Progenitor cell of endocrine pancreas (in vitro differentiated cells): ENCODE measurements around the gene MEGF6. TPM values are rescaled to one million over a fixed set of nuclear protein-coding genes. Genes with fewer than 3 reads are reported as not detected.

Experiments used
- DNase-seq: peaks from one replicate; pipeline ENCODE4 v3.0.0; 2021; ENCODE audit warnings: low spot score; ENCODE audit not compliant: unreplicated experiment
- H3K27ac Mint-ChIP-seq: 2 replicates; pipeline ENCODE4 v1.8.0; 2021; ENCODE audit warnings: mild to moderate bottlenecking, moderate library complexity, mixed read lengths
- H3K27me3 Mint-ChIP-seq: 2 replicates; pipeline ENCODE4 v1.8.0; 2021; ENCODE audit warnings: mixed read lengths
- H3K36me3 Mint-ChIP-seq: 2 replicates; pipeline ENCODE4 v1.8.0; 2022; ENCODE audit warnings: mixed read lengths; ENCODE audit not compliant: insufficient read depth
- H3K4me1 Mint-ChIP-seq: 2 replicates; pipeline ENCODE4 v1.8.0; 2021; ENCODE audit warnings: low read depth, mixed read lengths
- H3K4me3 Mint-ChIP-seq: 2 replicates; pipeline ENCODE4 v1.8.0; 2021; ENCODE audit warnings: low read depth, mild to moderate bottlenecking, moderate library complexity, mixed read lengths
- H3K9me3 Mint-ChIP-seq: 2 replicates; pipeline ENCODE4 v1.8.0; 2021; ENCODE audit warnings: low read depth, mixed read lengths
- CTCF ChIP-seq: fragments of 200-600 bp; sonication (generic); IDR thresholded peaks from one replicate; pipeline ENCODE4 v1.5.0; 2021; ENCODE audit warnings: antibody characterized with exemption, mild to moderate bottlenecking; ENCODE audit not compliant: unreplicated experiment
- total RNA-seq: library from RNA; stranded (reverse); gene quantifications from 2 replicates; pipeline ENCODE4 v1.2.1, GENCODE V29; 2021

Gene MEGF6
- total RNA-seq, 1 donor from 2014 or later: 83.8 TPM

- H3K27me3 Mint-ChIP-seq: peaks cover 3% of the 10 kb centered on the region
- no peaks in the 10 kb centered on the region for H3K36me3 Mint-ChIP-seq
- H3K4me3 Mint-ChIP-seq: no peak overlapping the region
- no peak for TF ChIP-seq CTCF
- no peak overlapping the region for H3K27ac Mint-ChIP-seq
- no peaks in the 10 kb centered on the region for H3K9me3 Mint-ChIP-seq
- no peak for DNase-seq
- peaks cover 6% of the 10 kb centered on the region for H3K4me1 Mint-ChIP-seq
These were observed 82.1 kb downstream of the MEGF6 start for GRCh38 chr1:3529099-3529729.

GRCh38 chr1:3527774-3528173 lies 83.5 kb downstream of the MEGF6 start:
- Mint-ChIP-seq H3K36me3 (no peaks in the 10 kb centered on the region), H3K9me3 (no peaks in the 10 kb centered on the region), H3K4me1 (peaks cover 6% of the 10 kb centered on the region), H3K4me3 (no peak overlapping the region), H3K27me3 (peaks cover 3% of the 10 kb centered on the region), H3K27ac (no peak overlapping the region)
- no peak for TF ChIP-seq CTCF
- no peak for DNase-seq

GRCh38 chr1:3525551-3526482 lies 85.5 kb downstream of the MEGF6 start:
- H3K27me3 Mint-ChIP-seq: no peaks in the 10 kb centered on the region
- no peak overlapping the region for H3K27ac Mint-ChIP-seq
- H3K9me3 Mint-ChIP-seq: no peaks in the 10 kb centered on the region
- no peak for DNase-seq
- H3K36me3 Mint-ChIP-seq: no peaks in the 10 kb centered on the region
- H3K4me1 Mint-ChIP-seq: peaks cover 4% of the 10 kb centered on the region
- no peak for TF ChIP-seq CTCF
- no peak overlapping the region for H3K4me3 Mint-ChIP-seq

- no peaks in the 10 kb centered on the region for H3K9me3 Mint-ChIP-seq
- H3K27ac Mint-ChIP-seq: no peak overlapping the region
- H3K36me3 Mint-ChIP-seq: no peaks in the 10 kb centered on the region
- no peaks in the 10 kb centered on the region for H3K27me3 Mint-ChIP-seq
- no peak for TF ChIP-seq CTCF
- no peak overlapping the region for H3K4me3 Mint-ChIP-seq
- H3K4me1 Mint-ChIP-seq: no peaks in the 10 kb centered on the region
- no peak for DNase-seq
These were observed 86.6 kb downstream of the MEGF6 start for GRCh38 chr1:3524556-3525203.

- TF ChIP-seq CTCF: no peak
- no peak for DNase-seq
- H3K4me1 Mint-ChIP-seq: no peaks in the 10 kb centered on the region
- H3K36me3 Mint-ChIP-seq: no peaks in the 10 kb centered on the region
- H3K27ac Mint-ChIP-seq: no peak overlapping the region
- H3K27me3 Mint-ChIP-seq: no peaks in the 10 kb centered on the region
- H3K9me3 Mint-ChIP-seq: no peaks in the 10 kb centered on the region
- no peak overlapping the region for H3K4me3 Mint-ChIP-seq
These were observed 87.3 kb downstream of the MEGF6 start for GRCh38 chr1:3523980-3524379.
